H1 (cell line): ENCODE results near the gene MYOZ2. TPM values are rescaled to one million over a fixed set of nuclear protein-coding genes. Genes with fewer than 3 reads are reported as not detected.

Experiments
- CTCF ChIA-PET: fragments of 300-600 bp; sonication (Branson Sonifier 250); formaldehyde crosslinking; loops from one replicate; lab custom pipeline; 2021; ENCODE audit not compliant: partially characterized antibody; lab: Charles Lee
- POLR2A ChIA-PET: fragments of 300-600 bp; sonication (Branson Sonifier 250); formaldehyde crosslinking; loops from one replicate; lab custom pipeline; 2021; ENCODE audit warnings: inconsistent platforms; ENCODE audit not compliant: partially characterized antibody; lab: Charles Lee
- DNase-seq, 2 experiments: peaks; one replicate each; pipeline versions ENCODE4 v3.0.0 to v3.0.0-alpha.2; 2010 to 2022; ENCODE audit warnings: low spot score in 2 of 2, low read depth in 1 of 2, mixed read lengths in 1 of 2
- FAIRE-seq: peaks from 2 replicates; lab custom pipeline; 2011; peaks lifted over from hg19 to GRCh38; lab: Jason Lieb, UNC
- H2AFZ ChIP-seq: 2 replicates; pipeline ENCODE4 v1.8.1; 2012; ENCODE audit warnings: low read length, inconsistent platforms
- H2AK5ac ChIP-seq: 2 replicates; pipeline ENCODE4 v1.6.1; 2013; ENCODE audit warnings: low read depth, low read length
- H2BK120ac ChIP-seq: replicated peaks from 2 replicates; pipeline ENCODE3; 2013; ENCODE audit warnings: low read depth, low read length, inconsistent platforms
- H2BK12ac ChIP-seq: 2 replicates; pipeline ENCODE4 v1.6.1; 2013; ENCODE audit warnings: low read depth, low read length
- H2BK15ac ChIP-seq: 2 replicates; pipeline ENCODE4 v1.6.1; 2013; ENCODE audit warnings: low read length
- H2BK20ac ChIP-seq: 2 replicates; pipeline ENCODE4 v1.6.1; 2013; ENCODE audit warnings: low read length
- H2BK5ac ChIP-seq: 2 replicates; pipeline ENCODE4 v1.6.1; 2013; ENCODE audit warnings: low read depth, low read length
- H3K14ac ChIP-seq: 2 replicates; pipeline ENCODE4 v1.6.1; 2013; ENCODE audit warnings: inconsistent platforms; ENCODE audit not compliant: insufficient read length
- H3K18ac ChIP-seq: 2 replicates; pipeline ENCODE4 v1.6.1; 2013; ENCODE audit warnings: low read length; ENCODE audit errors: extremely low read depth
- H3K23ac ChIP-seq: 2 replicates; pipeline ENCODE4 v1.6.1; 2013; ENCODE audit warnings: inconsistent platforms; ENCODE audit not compliant: insufficient read length
- H3K23me2 ChIP-seq: 2 replicates; pipeline ENCODE4 v1.6.1; 2013; ENCODE audit warnings: low read depth, low read length
- H3K27ac ChIP-seq: 2 replicates; pipeline ENCODE4 v1.6.1; 2011; ENCODE audit warnings: low read depth, low read length, inconsistent platforms
- H3K27me3 ChIP-seq, 4 experiments: replicated peaks in 1 of 4; 1 replicate in 1 of 4; 2 replicates in 3 of 4; pipeline versions ENCODE4 v1.6.1 to v1.8.1; 2011 to 2013; ENCODE audit warnings: low read length in 3 of 4, mild to moderate bottlenecking in 3 of 4, inconsistent platforms in 2 of 4, mixed read lengths in 2 of 4, moderate library complexity in 1 of 4; ENCODE audit not compliant: control insufficient read depth in 3 of 4, insufficient read depth in 3 of 4; ENCODE audit errors: extremely low read depth in 1 of 4
- H3K36me3 ChIP-seq, 4 experiments: 2 replicates each; pipeline versions ENCODE4 v1.6.1 to v1.8.1; 2011 to 2013; ENCODE audit warnings: mild to moderate bottlenecking in 4 of 4, low read length in 3 of 4, moderate library complexity in 2 of 4, control low read depth in 1 of 4, inconsistent platforms in 1 of 4; ENCODE audit not compliant: insufficient read depth in 4 of 4, control insufficient read depth in 2 of 4
- H3K4ac ChIP-seq: replicated peaks from 2 replicates; pipeline ENCODE3; 2013; ENCODE audit warnings: low read length, low read depth, mixed read lengths, inconsistent platforms; ENCODE audit not compliant: insufficient read length
- H3K4me1 ChIP-seq, 4 experiments: replicated peaks in 1 of 4; 1 replicate in 1 of 4; 2 replicates in 3 of 4; pipeline versions ENCODE4 v1.6.1 to v1.8.1; 2011 to 2013; ENCODE audit warnings: low read length in 3 of 4, inconsistent platforms in 2 of 4, mixed read lengths in 1 of 4; ENCODE audit not compliant: insufficient read depth in 4 of 4, control insufficient read depth in 3 of 4
- H3K4me2 ChIP-seq, 2 experiments: 2 replicates each; pipeline versions ENCODE4 v1.6.1 to v1.8.1; 2011 to 2013; ENCODE audit warnings: low read depth in 2 of 2, low read length in 2 of 2, control low read depth in 1 of 2, inconsistent platforms in 1 of 2, mild to moderate bottlenecking in 1 of 2; ENCODE audit not compliant: insufficient read depth in 1 of 2
- H3K4me3 ChIP-seq, 4 experiments: fragments of 200-600, 300-600 bp in 1 of 4; sonication (generic), shearing (Covaris generic), sonication (Bioruptor Twin) in 1 of 4; 2 replicates each; pipeline versions ENCODE4 v1.5.1 to v1.8.1; 2011 to 2016; ENCODE audit warnings: low read length in 4 of 4, low read depth in 3 of 4, control low read depth in 2 of 4, inconsistent platforms in 2 of 4, mild to moderate bottlenecking in 2 of 4, mixed read lengths in 1 of 4, moderate library complexity in 1 of 4; ENCODE audit not compliant: insufficient read depth in 2 of 4; ENCODE audit errors: extremely low read depth in 1 of 4
- H3K56ac ChIP-seq: replicated peaks from 2 replicates; pipeline ENCODE3; 2013; ENCODE audit warnings: low read depth, mild to moderate bottlenecking, mixed read lengths, low read length, inconsistent platforms; ENCODE audit not compliant: insufficient read length
- H3K79me1 ChIP-seq: 2 replicates; pipeline ENCODE4 v1.6.1; 2013; ENCODE audit warnings: low read depth, low read length, control low read depth
- H3K79me2 ChIP-seq, 2 experiments: 2 replicates each; pipeline versions ENCODE4 v1.6.1 to v1.8.1; 2012 to 2013; ENCODE audit warnings: low read length in 2 of 2, mild to moderate bottlenecking in 2 of 2, inconsistent platforms in 1 of 2; ENCODE audit not compliant: insufficient read depth in 2 of 2, control insufficient read depth in 1 of 2
- H3K9ac ChIP-seq, 4 experiments: replicated peaks in 1 of 4; 1 replicate in 1 of 4; 2 replicates in 3 of 4; pipeline versions ENCODE4 v1.6.1 to v1.8.1; 2011 to 2013; ENCODE audit warnings: low read depth in 3 of 4, low read length in 3 of 4, control low read depth in 2 of 4, mild to moderate bottlenecking in 2 of 4, moderate library complexity in 2 of 4, inconsistent platforms in 1 of 4; ENCODE audit errors: extremely low read depth in 1 of 4
- H3K9me3 ChIP-seq, 2 experiments: 2 replicates each; pipeline versions ENCODE4 v1.6.1 to v1.8.1; 2012 to 2013; ENCODE audit warnings: mild to moderate bottlenecking in 2 of 2, moderate library complexity in 2 of 2, control low read depth in 1 of 2, inconsistent platforms in 1 of 2, low read depth in 1 of 2, low read length in 1 of 2, mixed read lengths in 1 of 2; ENCODE audit not compliant: insufficient read depth in 2 of 2
- H4K20me1 ChIP-seq, 2 experiments: replicated peaks in 1 of 2; 2 replicates each; pipeline versions ENCODE3 to v1.8.1; 2011 to 2013; ENCODE audit warnings: inconsistent platforms in 2 of 2, low read length in 2 of 2, mild to moderate bottlenecking in 1 of 2; ENCODE audit not compliant: insufficient read depth in 2 of 2, control insufficient read depth in 1 of 2
- H4K5ac ChIP-seq: 2 replicates; pipeline ENCODE4 v1.6.1; 2013; ENCODE audit warnings: low read length, low read depth, mixed read lengths, inconsistent platforms; ENCODE audit not compliant: insufficient read length
- H4K8ac ChIP-seq: 2 replicates; pipeline ENCODE4 v1.8.0; 2013; ENCODE audit warnings: mild to moderate bottlenecking, moderate library complexity, low read length, inconsistent platforms; ENCODE audit not compliant: insufficient read depth; ENCODE audit errors: extremely low read depth
- H4K91ac ChIP-seq: replicated peaks from 2 replicates; pipeline ENCODE3; 2013; ENCODE audit warnings: low read length, mixed read lengths, inconsistent platforms; ENCODE audit not compliant: insufficient read length
- CREB1 ChIP-seq: IDR thresholded peaks from 2 replicates; pipeline ENCODE4 v1.6.1; 2012; ENCODE audit warnings: inconsistent platforms
- EGR1 ChIP-seq: IDR thresholded peaks from 2 replicates; pipeline ENCODE4 v1.6.1; 2011; ENCODE audit warnings: low read depth, low read length, borderline replicate concordance
- EP300 ChIP-seq, 2 experiments: IDR thresholded peaks; 1 replicate in 1 of 2; 2 replicates in 1 of 2; pipeline ENCODE4 v1.6.1; 2011 to 2012; ENCODE audit warnings: low read depth in 2 of 2, low read length in 2 of 2, mild to moderate bottlenecking in 2 of 2, borderline replicate concordance in 1 of 2, inconsistent platforms in 1 of 2, moderate library complexity in 1 of 2
- FOSL1 ChIP-seq: IDR thresholded peaks from 2 replicates; pipeline ENCODE4 v1.6.1; 2011; ENCODE audit warnings: mild to moderate bottlenecking, low read depth, low read length, moderate library complexity; ENCODE audit not compliant: insufficient read depth
- GTF2F1 ChIP-seq: IDR thresholded peaks from 2 replicates; pipeline ENCODE4 v1.6.1; 2012; ENCODE audit warnings: low read depth, low read length, improper control_type of control experiment, borderline replicate concordance
- POLR2AphosphoS5 ChIP-seq: IDR thresholded peaks from 2 replicates; pipeline ENCODE4 v1.6.1; 2011; ENCODE audit warnings: low read depth, low read length
- SIX5 ChIP-seq: IDR thresholded peaks from 2 replicates; pipeline ENCODE4 v1.6.1; 2011; ENCODE audit warnings: mild to moderate bottlenecking, low read depth, low read length
- ZNF274 ChIP-seq: IDR thresholded peaks from 2 replicates; pipeline ENCODE4 v1.7.0; 2012; ENCODE audit warnings: low read length, borderline replicate concordance; ENCODE audit errors: extremely low read depth
- WGBS, 2 experiments: shearing (Covaris generic) in 1 of 2; methylation state at CpG; one replicate each; pipeline versions ENCODE4 v1.1.6 to v1.1.7; 2013 to 2015; ENCODE audit warnings: low lambda C conversion rate in 2 of 2, mixed read lengths in 2 of 2, inconsistent platforms in 1 of 2, low coverage in 1 of 2, missing lambda C conversion rate in 1 of 2; ENCODE audit not compliant: insufficient replicate concordance in 2 of 2, insufficient coverage in 1 of 2, insufficient read length in 1 of 2; ENCODE audit errors: extremely low coverage in 1 of 2, missing lambda C conversion rate in 1 of 2; 5-methylcytosine and 5-hydroxymethylcytosine counted together
- polyA plus RNA-seq, 7 experiments: library from polyadenylated mRNA; depleted of rRNA in 3 of 7; stranded (reverse) in 5 of 7; unstranded in 2 of 7; fragments of >200 nt in 5 of 7; fragments of 200-250 nt in 2 of 7; gene quantifications; 1 replicate in 5 of 7; 2 replicates in 1 of 7; 4 replicates in 1 of 7; pipeline versions ENCODE4 v1.2.1 to v1.2.3, GENCODE V29; 2011 to 2013; ENCODE audit warnings: missing spikeins in 2 of 7, mixed read lengths in 2 of 7
- total RNA-seq: library from RNA; stranded (reverse); fragmentation: NEBNext Ultra II Directional; extraction: Animal tissue kit (Norgen Biotek cat#: 25700); gene quantifications from 2 replicates; pipeline ENCODE4 v1.2.1, GENCODE V29; 2021
- TF ChIP-seq, protein P1 (sequence below): IDR thresholded peaks from 2 replicates; pipeline ENCODE4 v1.6.1; 2011; ENCODE audit warnings: low read depth, mild to moderate bottlenecking, low read length; ENCODE audit not compliant: insufficient read depth

MYOZ2 gene
- total and polyA plus RNA-seq, 2 of the 8 experiments (the other 6 are each of a cell fraction or from before 2014, with no cell fraction given): not detected

DNA sequence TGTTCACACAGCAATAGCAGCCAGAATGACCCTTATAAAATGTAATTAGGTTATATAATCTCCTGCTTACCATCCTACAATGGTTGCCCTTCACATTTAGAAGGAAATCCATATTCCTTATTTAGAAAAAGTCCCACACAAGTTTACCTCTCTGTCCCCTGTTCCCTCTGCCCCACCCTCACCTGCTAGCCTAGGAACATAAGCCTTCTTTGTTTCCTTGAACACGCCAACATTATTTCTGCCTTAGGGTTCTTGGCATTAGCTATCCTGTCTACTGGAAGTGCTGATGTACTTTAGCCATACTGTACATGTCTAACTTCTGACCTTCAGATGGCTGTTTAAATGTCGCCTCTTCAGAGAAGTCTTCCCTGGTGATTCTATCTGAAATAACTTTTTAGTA is 48.5 kb downstream of the MYOZ2 start:
- Histone ChIP-seq H4K8ac (no peak overlapping the region), H3K79me1 (no peaks in the 10 kb centered on the region), H3K14ac (no peak overlapping the region), H2BK12ac (no peak overlapping the region), H3K23ac (no peak overlapping the region), H4K20me1 (no peaks in the 10 kb centered on the region), H2BK15ac (no peak overlapping the region), H4K5ac (no peak overlapping the region), H2BK120ac (no peak overlapping the region), H3K4me3 (no peak overlapping the region), H3K4me1 (no peaks in the 10 kb centered on the region), H3K79me2 (no peaks in the 10 kb centered on the region), H2BK20ac (no peak overlapping the region), H3K56ac (no peak overlapping the region), H3K9me3 (no peaks in the 10 kb centered on the region), H2AK5ac (no peak overlapping the region), H3K18ac (no peak overlapping the region), H3K4me2 (no peak overlapping the region), H4K91ac (no peak overlapping the region), H3K23me2 (no peaks in the 10 kb centered on the region), H3K27me3 (no peaks in the 10 kb centered on the region), H3K9ac (no peak overlapping the region), H2AFZ (no peak overlapping the region), H2BK5ac (no peak overlapping the region), H3K27ac (no peak overlapping the region), H3K4ac (no peak overlapping the region), H3K36me3 (no peaks in the 10 kb centered on the region)
- ChIA-PET CTCF (no interaction called here), POLR2A (no interaction called here)
- DNase-seq (no peak), FAIRE-seq (no peak)
- 91% methylated on average over 2 of the region's 2 CpGs; no CpG with 5 or more reads in 1 of the 2 experiments for WGBS, 2 experiments
- TF ChIP-seq CREB1 (no peak), POLR2AphosphoS5 (no peak), EGR1 (no peak), EP300 (IDR thresholded peaks at IDR 0.05; ENCODE audit: borderline replicate concordance in 1 of 2, low read depth in 2 of 2, low read length in 2 of 2) (no peak), FOSL1 (no peak), ZNF274 (no peak), GTF2F1 (no peak), SIX5 (no peak)
- TF ChIP-seq, protein P1, sequence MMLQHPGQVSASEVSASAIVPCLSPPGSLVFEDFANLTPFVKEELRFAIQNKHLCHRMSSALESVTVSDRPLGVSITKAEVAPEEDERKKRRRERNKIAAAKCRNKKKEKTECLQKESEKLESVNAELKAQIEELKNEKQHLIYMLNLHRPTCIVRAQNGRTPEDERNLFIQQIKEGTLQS: no peak
